Kidney epithelial cell (primary cell): Measurements from ENCODE around the gene RPA1. TPM values are rescaled to one million over a fixed set of nuclear protein-coding genes. Genes with fewer than 3 reads are reported as not detected.

Experiments
- DNase-seq: peaks from one replicate; pipeline ENCODE4 v3.0.0-alpha.2; 2010; ENCODE audit warnings: low read depth
- H3K27me3 ChIP-seq: 2 replicates; pipeline ENCODE4 v1.6.0; 2011; ENCODE audit warnings: low read length; ENCODE audit not compliant: control insufficient read depth, insufficient read depth
- H3K36me3 ChIP-seq: 2 replicates; pipeline ENCODE4 v1.5.1; 2011; ENCODE audit warnings: low read length; ENCODE audit not compliant: control insufficient read depth, insufficient read depth
- H3K4me3 ChIP-seq: 2 replicates; pipeline ENCODE4 v1.5.1; 2011; ENCODE audit warnings: low read depth, mild to moderate bottlenecking, control low read depth, low read length
- total RNA-seq: library from RNA; depleted of rRNA; stranded (reverse); fragments of >200 nt; gene quantifications from 2 replicates; pipeline ENCODE4 v1.2.3, GENCODE V29; 2015
- TF ChIP-seq, protein P1 (sequence below): IDR thresholded peaks from 2 replicates; pipeline ENCODE4 v1.5.1; 2011; ENCODE audit warnings: mild to moderate bottlenecking, moderate library complexity, low read length, control low read depth, inconsistent platforms; ENCODE audit not compliant: insufficient read depth, poor library complexity, severe bottlenecking

The RPA1 gene
- total RNA-seq, 1 donor from 2014 or later: 30.3 TPM

DNA sequence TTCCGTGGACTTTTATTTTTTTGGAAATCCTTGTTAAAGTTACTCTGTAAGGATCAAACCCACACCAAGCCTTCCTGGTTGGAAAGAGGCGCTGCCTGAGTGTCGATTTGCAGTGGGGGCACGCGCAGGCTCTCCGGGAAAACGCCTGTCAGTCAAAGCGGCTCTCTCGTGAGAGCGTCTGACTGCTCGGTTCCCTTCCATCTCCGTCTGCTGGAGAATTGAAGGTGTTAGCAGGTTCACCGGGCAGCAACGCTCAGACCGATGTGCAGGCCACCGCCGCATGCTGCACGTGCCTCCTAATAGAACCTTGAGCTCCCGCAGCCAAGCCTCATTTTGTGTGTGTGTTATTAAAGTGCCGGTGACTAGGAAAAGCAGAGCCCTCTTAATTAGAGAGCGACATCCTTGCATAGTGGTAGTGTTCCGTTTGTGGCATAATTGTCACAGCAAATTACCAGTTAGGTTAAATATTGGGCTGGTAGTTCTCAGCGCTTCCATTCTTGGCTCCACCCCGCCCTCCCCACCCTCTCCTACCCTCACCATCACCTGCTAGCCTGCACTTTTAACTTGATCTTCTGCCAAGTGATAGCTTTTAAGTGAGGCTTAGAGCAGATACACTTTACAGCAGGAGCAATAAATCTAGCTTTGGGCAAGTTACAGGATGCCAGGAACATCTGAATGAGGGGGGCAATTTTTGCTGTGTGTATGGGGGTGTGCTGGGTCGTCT, 75.5 kb downstream of the RPA1 start:
- Histone ChIP-seq H3K27me3 (peaks cover 49% of the 10 kb centered on the region), H3K4me3 (no peak overlapping the region), H3K36me3 (no peaks in the 10 kb centered on the region)
- DNase-seq: no peak
- TF ChIP-seq, protein P1, sequence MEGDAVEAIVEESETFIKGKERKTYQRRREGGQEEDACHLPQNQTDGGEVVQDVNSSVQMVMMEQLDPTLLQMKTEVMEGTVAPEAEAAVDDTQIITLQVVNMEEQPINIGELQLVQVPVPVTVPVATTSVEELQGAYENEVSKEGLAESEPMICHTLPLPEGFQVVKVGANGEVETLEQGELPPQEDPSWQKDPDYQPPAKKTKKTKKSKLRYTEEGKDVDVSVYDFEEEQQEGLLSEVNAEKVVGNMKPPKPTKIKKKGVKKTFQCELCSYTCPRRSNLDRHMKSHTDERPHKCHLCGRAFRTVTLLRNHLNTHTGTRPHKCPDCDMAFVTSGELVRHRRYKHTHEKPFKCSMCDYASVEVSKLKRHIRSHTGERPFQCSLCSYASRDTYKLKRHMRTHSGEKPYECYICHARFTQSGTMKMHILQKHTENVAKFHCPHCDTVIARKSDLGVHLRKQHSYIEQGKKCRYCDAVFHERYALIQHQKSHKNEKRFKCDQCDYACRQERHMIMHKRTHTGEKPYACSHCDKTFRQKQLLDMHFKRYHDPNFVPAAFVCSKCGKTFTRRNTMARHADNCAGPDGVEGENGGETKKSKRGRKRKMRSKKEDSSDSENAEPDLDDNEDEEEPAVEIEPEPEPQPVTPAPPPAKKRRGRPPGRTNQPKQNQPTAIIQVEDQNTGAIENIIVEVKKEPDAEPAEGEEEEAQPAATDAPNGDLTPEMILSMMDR: no peak

DNA sequence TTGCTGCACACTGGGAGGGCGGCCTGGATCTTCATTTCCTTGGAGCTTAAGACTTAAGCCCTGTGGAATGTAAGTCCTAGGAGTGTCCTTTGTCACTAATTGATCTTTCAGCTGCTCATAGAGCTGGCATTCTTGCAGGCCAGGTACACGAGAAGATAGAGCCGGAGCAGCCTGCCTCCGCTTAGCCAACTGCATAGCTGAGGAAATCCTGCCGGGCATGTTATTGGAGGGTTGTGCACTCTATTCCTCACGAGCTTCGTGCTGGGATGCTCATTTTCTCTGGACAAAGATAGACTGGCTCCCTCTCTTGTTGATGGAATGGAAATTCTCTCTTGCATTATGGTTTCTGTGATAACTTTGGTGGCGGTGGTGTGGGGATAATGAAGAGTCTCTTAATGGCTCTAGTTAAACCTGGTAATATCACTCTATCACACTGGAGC, 76.9 kb downstream of the RPA1 start:
- Histone ChIP-seq H3K4me3 (no peak overlapping the region), H3K27me3 (peaks cover 56% of the 10 kb centered on the region), H3K36me3 (no peaks in the 10 kb centered on the region)
- DNase-seq: no peak
- TF ChIP-seq, protein P1: no peak

DNA sequence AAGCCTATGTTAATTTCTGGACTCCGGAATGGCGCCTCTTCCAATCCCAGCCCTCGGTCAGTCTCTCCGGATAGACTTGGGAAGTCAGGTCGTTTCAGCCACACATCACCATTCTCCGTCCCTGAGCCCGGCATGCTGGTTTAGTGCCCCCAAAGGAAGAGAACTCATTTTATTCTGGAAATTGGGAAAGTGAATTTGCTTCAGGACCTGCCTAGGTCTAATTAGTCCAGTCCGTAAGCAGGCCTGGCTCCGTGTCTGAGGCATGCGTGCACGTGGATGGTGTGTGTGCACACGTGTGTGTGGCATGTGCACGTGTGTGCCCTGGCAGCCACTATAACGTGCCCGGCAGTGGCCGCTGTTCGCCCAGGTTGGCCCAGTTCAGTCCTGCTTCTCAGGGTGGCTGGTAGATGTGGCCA, 77.4 kb downstream of the RPA1 start:
- Histone ChIP-seq H3K4me3 (no peak overlapping the region), H3K27me3 (peaks cover 60% of the 10 kb centered on the region), H3K36me3 (no peaks in the 10 kb centered on the region)
- no peak for DNase-seq
- TF ChIP-seq, protein P1: peak; percentile 11

DNA sequence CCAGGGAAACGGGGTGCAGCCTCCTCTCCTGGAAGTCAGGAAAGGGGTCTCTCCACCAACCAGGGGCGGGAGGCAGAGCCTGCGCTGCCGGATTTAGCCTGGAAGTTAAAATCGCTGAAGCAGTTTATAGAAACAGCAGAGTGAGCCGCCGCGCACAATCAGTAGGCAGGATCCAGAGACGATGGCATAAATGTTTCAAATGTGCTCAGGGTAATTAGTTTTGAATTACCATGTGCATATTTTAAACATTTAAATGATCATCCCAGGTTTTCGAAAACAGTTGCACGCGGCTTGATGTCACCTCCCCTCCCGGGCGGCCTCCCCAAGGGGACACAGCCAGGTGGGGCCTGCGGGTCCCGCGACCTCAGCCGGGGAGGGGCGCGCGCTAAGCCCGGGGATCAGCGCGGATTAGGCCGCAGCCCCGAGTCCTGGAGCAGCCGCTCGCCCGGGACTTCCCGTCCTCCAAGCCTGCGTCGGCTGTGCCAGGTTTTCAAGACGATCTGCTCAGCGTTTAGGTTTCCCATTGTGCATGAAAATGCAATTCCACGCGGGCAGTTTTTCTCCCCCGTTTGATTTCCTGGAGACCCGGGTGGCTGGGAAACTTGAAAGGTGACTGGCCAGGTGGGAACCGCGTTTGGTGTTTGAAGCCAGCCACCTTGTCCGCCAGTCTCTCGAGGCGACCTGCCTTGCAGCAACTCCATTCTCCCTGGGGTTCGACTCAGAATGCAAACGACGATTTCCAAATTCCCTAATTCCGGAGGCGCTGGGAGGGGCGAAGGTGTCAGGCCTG, 78.3 kb downstream of the RPA1 start:
- Histone ChIP-seq H3K4me3 (no peak overlapping the region), H3K36me3 (no peaks in the 10 kb centered on the region), H3K27me3 (peaks cover 65% of the 10 kb centered on the region)
- no peak for DNase-seq
- TF ChIP-seq, protein P1: no peak

DNA sequence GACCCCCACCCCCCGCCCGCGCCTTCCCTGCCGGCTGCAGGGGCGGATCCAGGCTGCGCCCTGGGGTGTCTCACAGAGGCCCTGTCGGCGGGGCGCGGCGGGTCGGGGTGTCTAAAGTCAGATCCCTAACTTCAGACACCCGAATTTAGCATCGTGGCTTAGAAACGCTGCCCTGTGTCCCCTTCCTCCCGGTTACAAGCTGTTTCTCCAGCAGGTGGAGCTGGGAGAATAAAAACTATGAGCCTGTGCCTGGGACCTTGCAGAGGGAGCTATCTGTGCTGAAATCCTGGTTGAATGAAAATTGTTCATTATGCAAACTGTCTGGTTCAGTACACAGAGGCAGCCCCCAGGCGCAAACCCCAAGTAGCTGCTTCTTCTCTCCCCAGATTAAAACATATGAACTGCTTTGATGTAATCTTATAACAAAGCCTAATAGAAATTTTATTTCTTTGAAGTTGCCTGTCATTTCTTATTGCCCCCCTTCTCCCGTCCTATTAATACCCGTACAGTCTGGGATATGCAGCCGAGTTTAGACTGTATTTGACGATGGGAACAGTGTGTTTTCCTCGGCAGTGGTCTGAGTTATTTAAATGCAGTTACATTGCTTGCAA, 79.0 kb downstream of the RPA1 start:
- no peak overlapping the region for H3K4me3 ChIP-seq
- H3K36me3 ChIP-seq: no peaks in the 10 kb centered on the region
- TF ChIP-seq, protein P1: peak; percentile 79
- peak; percentile 23 for DNase-seq
- peaks cover 70% of the 10 kb centered on the region for H3K27me3 ChIP-seq
